Tibial nerve (tissue), 4 donors: Measurements from ENCODE around the gene GBE1.

Source experiments
- EP300 ChIP-seq, 2 donors: sonication (generic); formaldehyde crosslinking; IDR thresholded peaks; one replicate each; pipeline ENCODE4 v1.6.1; 2017; ENCODE audit warnings: antibody characterized with exemption in 2 of 2, mild to moderate bottlenecking in 1 of 2
- POLR2A ChIP-seq, 2 donors: fragments of 450-650 bp; IDR thresholded peaks; one replicate each; pipeline ENCODE4 v1.6.1; 2017; ENCODE audit warnings: antibody characterized with exemption in 2 of 2, mild to moderate bottlenecking in 2 of 2, moderate library complexity in 2 of 2
- TF ChIP-seq, protein P1 (sequence below), 5 experiments: fragments of 200-600 bp in 3 of 5; fragments of 450-650 bp in 2 of 5; sonication (generic) in 3 of 5; IDR thresholded peaks; one replicate each; pipeline ENCODE4 v1.5.1; 2016 to 2019; ENCODE audit warnings: antibody characterized with exemption in 5 of 5, mild to moderate bottlenecking in 3 of 5, moderate library complexity in 2 of 5

- TF ChIP-seq, protein P1, sequence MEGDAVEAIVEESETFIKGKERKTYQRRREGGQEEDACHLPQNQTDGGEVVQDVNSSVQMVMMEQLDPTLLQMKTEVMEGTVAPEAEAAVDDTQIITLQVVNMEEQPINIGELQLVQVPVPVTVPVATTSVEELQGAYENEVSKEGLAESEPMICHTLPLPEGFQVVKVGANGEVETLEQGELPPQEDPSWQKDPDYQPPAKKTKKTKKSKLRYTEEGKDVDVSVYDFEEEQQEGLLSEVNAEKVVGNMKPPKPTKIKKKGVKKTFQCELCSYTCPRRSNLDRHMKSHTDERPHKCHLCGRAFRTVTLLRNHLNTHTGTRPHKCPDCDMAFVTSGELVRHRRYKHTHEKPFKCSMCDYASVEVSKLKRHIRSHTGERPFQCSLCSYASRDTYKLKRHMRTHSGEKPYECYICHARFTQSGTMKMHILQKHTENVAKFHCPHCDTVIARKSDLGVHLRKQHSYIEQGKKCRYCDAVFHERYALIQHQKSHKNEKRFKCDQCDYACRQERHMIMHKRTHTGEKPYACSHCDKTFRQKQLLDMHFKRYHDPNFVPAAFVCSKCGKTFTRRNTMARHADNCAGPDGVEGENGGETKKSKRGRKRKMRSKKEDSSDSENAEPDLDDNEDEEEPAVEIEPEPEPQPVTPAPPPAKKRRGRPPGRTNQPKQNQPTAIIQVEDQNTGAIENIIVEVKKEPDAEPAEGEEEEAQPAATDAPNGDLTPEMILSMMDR (IDR thresholded peaks at IDR 0.05), result no peak
- no peak for TF ChIP-seq POLR2A (IDR thresholded peaks at IDR 0.05)
- no peak for TF ChIP-seq EP300 (IDR thresholded peaks at IDR 0.05)
Observed at GRCh38 chr3:81459733-81460132, 301.7 kb downstream of the GBE1 start.
